HepG2 (cell line): Measurements from ENCODE around the gene RAB3C. TPM values are rescaled to one million over a fixed set of nuclear protein-coding genes. Genes with fewer than 3 reads are reported as not detected.

Experiments used
- ATAC-seq: fragments of 200-7000 bp; cut with Tn5 transposase; 3 replicates; pipeline ENCODE4 v1.9.1; 2020; ENCODE audit warnings: mild to moderate bottlenecking, moderate library complexity
- BruUV-seq: library from RNA; stranded (reverse); fragments of 400-500 nt; replicated peaks from 2 replicates; lab custom pipeline; 2021; lab: Mats Ljungman, UMichigan
- CTCF ChIA-PET: fragments of 300-600 bp; formaldehyde crosslinking; extraction: SDS; loops from one replicate; lab custom pipeline; 2021; ENCODE audit warnings: low total read pairs, inconsistent platforms, low intra/inter-chr PET ratio; lab: Yijun Ruan, JAX
- POLR2A ChIA-PET: fragments of 350-600 bp; sonication (Branson Sonifier 250); formaldehyde crosslinking; loops from one replicate; lab custom pipeline; 2020; ENCODE audit warnings: antibody characterized with exemption, inconsistent platforms; lab: Yijun Ruan, JAX
- DNase-seq: peaks from one replicate; pipeline ENCODE4 v3.0.0-alpha.2; 2015; ENCODE audit warnings: low spot score
- FAIRE-seq: peaks from 3 replicates; lab custom pipeline; 2011; peaks lifted over from hg19 to GRCh38; lab: Jason Lieb, UNC
- H2AFZ ChIP-seq: one replicate; pipeline ENCODE4 v1.6.1; 2011; ENCODE audit warnings: low read length, inconsistent platforms
- H3K27ac ChIP-seq: fragments of 300-600 bp; 3 replicates; pipeline ENCODE4 v1.8.0; 2011; ENCODE audit warnings: mixed run types, mild to moderate bottlenecking, mixed read lengths, low read length, inconsistent platforms; ENCODE audit not compliant: insufficient read depth; ENCODE audit errors: extremely low read length
- H3K27me3 ChIP-seq, 2 experiments: fragments of 200-600 bp in 1 of 2; 2 replicates in 1 of 2; 3 replicates in 1 of 2; pipeline versions ENCODE4 v1.6.0 to v1.8.0; 2011; ENCODE audit warnings: low read length in 2 of 2, mild to moderate bottlenecking in 2 of 2, moderate library complexity in 2 of 2, inconsistent platforms in 1 of 2; ENCODE audit not compliant: insufficient read depth in 2 of 2, control insufficient read depth in 1 of 2
- H3K36me3 ChIP-seq, 2 experiments: fragments of 200-600 bp in 1 of 2; replicated peaks in 1 of 2; 2 replicates in 1 of 2; 3 replicates in 1 of 2; pipeline versions ENCODE4 v1.5.1 to v1.8.0; 2011; ENCODE audit warnings: low read length in 2 of 2, inconsistent platforms in 1 of 2; ENCODE audit not compliant: insufficient read depth in 2 of 2, control insufficient read depth in 1 of 2
- H3K4me1 ChIP-seq: 2 replicates; pipeline ENCODE4 v1.5.1; 2012; ENCODE audit warnings: low read length, inconsistent platforms; ENCODE audit not compliant: insufficient read depth
- H3K4me2 ChIP-seq: 2 replicates; pipeline ENCODE4 v1.6.0; 2011; ENCODE audit warnings: low read depth, low read length, inconsistent platforms
- H3K4me3 ChIP-seq, 3 experiments: fragments of 200-600 bp in 1 of 3; sonication (generic), shearing (Covaris generic) in 1 of 3; replicated peaks in 1 of 3; 2 replicates each; pipeline ENCODE4 v1.5.1; 2011 to 2016; ENCODE audit warnings: low read length in 3 of 3, inconsistent platforms in 2 of 3, low read depth in 2 of 3, mild to moderate bottlenecking in 2 of 3, control low read depth in 1 of 3, mixed read lengths in 1 of 3; ENCODE audit not compliant: insufficient read depth in 1 of 3
- H3K79me2 ChIP-seq: one replicate; pipeline ENCODE4 v1.6.1; 2011; ENCODE audit warnings: low read length, inconsistent platforms; ENCODE audit not compliant: insufficient read depth
- H3K9ac ChIP-seq: 2 replicates; pipeline ENCODE4 v1.6.0; 2011; ENCODE audit warnings: mild to moderate bottlenecking, low read depth, low read length, inconsistent platforms; ENCODE audit not compliant: insufficient read depth
- H3K9me3 ChIP-seq: 2 replicates; pipeline ENCODE4 v1.5.1; 2012; ENCODE audit warnings: mild to moderate bottlenecking, low read length
- H4K20me1 ChIP-seq: 2 replicates; pipeline ENCODE4 v1.6.0; 2011; ENCODE audit warnings: inconsistent platforms, mild to moderate bottlenecking, low read length, moderate library complexity; ENCODE audit not compliant: insufficient read depth
- ARNT2 ChIP-seq: sonication (generic); formaldehyde crosslinking; IDR thresholded peaks from 2 replicates; pipeline ENCODE4 v1.8.0; 2022; ENCODE audit warnings: mild to moderate bottlenecking, low read depth, missing genetic modification reagents, moderate library complexity
- CHCHD3 ChIP-seq: sonication (generic); formaldehyde crosslinking; IDR thresholded peaks from 2 replicates; pipeline ENCODE4 v1.8.0; 2022; ENCODE audit warnings: mild to moderate bottlenecking, missing genetic modification reagents, moderate library complexity
- FOXA3 ChIP-seq: IDR thresholded peaks from 2 replicates; pipeline ENCODE4 v1.6.1; 2016; ENCODE audit warnings: missing genetic modification reagents, missing compliant biosample characterization
- MYC ChIP-seq: sonication (generic); formaldehyde crosslinking; IDR thresholded peaks from 2 replicates; pipeline ENCODE4 v1.9.0; 2021; ENCODE audit warnings: missing genetic modification reagents, borderline replicate concordance
- SIX4 ChIP-seq: sonication (generic); formaldehyde crosslinking; IDR thresholded peaks from 2 replicates; pipeline ENCODE4 v1.4.0; 2020; ENCODE audit warnings: missing genetic modification reagents
- TAF15 ChIP-seq: fragments of 200-400 bp; formaldehyde crosslinking; IDR thresholded peaks from one replicate; pipeline ENCODE4 v1.6.1; 2018; ENCODE audit warnings: mild to moderate bottlenecking, low read depth, low read length; ENCODE audit not compliant: poor library complexity, severe bottlenecking
- YY1 ChIP-seq: IDR thresholded peaks from 2 replicates; pipeline ENCODE4 v1.6.1; 2011; ENCODE audit warnings: low read length, low read depth, moderate library complexity, mild to moderate bottlenecking; ENCODE audit not compliant: insufficient read depth, insufficient replicate concordance
- ZNF335 ChIP-seq: sonication (generic); formaldehyde crosslinking; IDR thresholded peaks from 2 replicates; pipeline ENCODE4 v1.4.0; 2020; ENCODE audit warnings: missing genetic modification reagents
- ZNF431 ChIP-seq: sonication (generic); formaldehyde crosslinking; IDR thresholded peaks from 2 replicates; pipeline ENCODE4 v1.9.0; 2022; ENCODE audit warnings: missing genetic modification reagents, low read depth, mild to moderate bottlenecking, borderline replicate concordance
- ZNF616 ChIP-seq: sonication (generic); formaldehyde crosslinking; IDR thresholded peaks from 2 replicates; pipeline ENCODE4 v1.5.0; 2020; ENCODE audit warnings: low read depth, mild to moderate bottlenecking, missing genetic modification reagents
- ZNF629 ChIP-seq: sonication (generic); formaldehyde crosslinking; conservative IDR thresholded peaks from 2 replicates; pipeline ENCODE4 v1.5.0; 2020; ENCODE audit warnings: missing genetic modification reagents
- WGBS: methylation state at CpG from one replicate; pipeline ENCODE4 v1.1.6; 2017; ENCODE audit warnings: low lambda C conversion rate; 5-methylcytosine and 5-hydroxymethylcytosine counted together
- in situ Hi-C: cut with HindIII; loops from 2 replicates; pipeline ENCODE4 v1.10.0; 2017; ENCODE audit warnings: low pct_unique_long_range_greater_than_20kb; ENCODE audit not compliant: extremely low pct_ligation_motif_present
- intact Hi-C: fragments of 100-400 bp; cut with micrococcal nuclease; formaldehyde crosslinking; loops from one replicate; pipeline ENCODE4 v1.10.0; 2022; ENCODE audit not compliant: unreplicated experiment
- polyA plus RNA-seq, 8 experiments: library from polyadenylated mRNA; depleted of rRNA in 3 of 8; stranded (reverse) in 7 of 8; unstranded in 1 of 8; fragments of >200 nt; fragmentation: Illumina TruSeq in 4 of 8; extraction: Trizol in 4 of 8; gene quantifications; 2 replicates each; pipeline versions ENCODE4 v1.2.1 to v1.2.3, GENCODE V29; 2011 to 2016; ENCODE audit warnings: low read depth in 4 of 8, missing spikeins in 1 of 8, mixed read lengths in 1 of 8; ENCODE audit not compliant: insufficient read depth in 1 of 8
- total RNA-seq, 5 experiments: library from RNA; depleted of rRNA; stranded (reverse); fragments of >200 nt; fragmentation: Illumina TruSeq; extraction: Trizol; gene quantifications; 2 replicates each; pipeline ENCODE4 v1.2.3, GENCODE V29; 2016; ENCODE audit warnings: low read depth in 1 of 5
- TF ChIP-seq, protein P1 (sequence below): sonication (generic); formaldehyde crosslinking; conservative IDR thresholded peaks from 2 replicates; pipeline ENCODE4 v1.4.0; 2020; ENCODE audit warnings: missing genetic modification reagents
- TF ChIP-seq, protein P2 (sequence below): sonication (generic); formaldehyde crosslinking; IDR thresholded peaks from 2 replicates; pipeline ENCODE4 v1.5.1; 2020; ENCODE audit warnings: missing genetic modification reagents, mild to moderate bottlenecking, borderline replicate concordance
- TF ChIP-seq, protein P3 (sequence below): sonication (generic); formaldehyde crosslinking; IDR thresholded peaks from 2 replicates; pipeline ENCODE4 v1.9.0; 2021; ENCODE audit warnings: missing genetic modification reagents, mild to moderate bottlenecking, borderline replicate concordance

Gene RAB3C
- total and polyA plus RNA-seq, 2 of the 13 experiments (the other 11 are each of a cell fraction or from before 2014, with no cell fraction given), result not detected

- Histone ChIP-seq H3K36me3 (no peaks in the 10 kb centered on the region), H3K27me3 (no peaks in the 10 kb centered on the region), H3K4me1 (no peaks in the 10 kb centered on the region), H3K9ac (no peak overlapping the region), H3K4me2 (no peak overlapping the region), H4K20me1 (no peaks in the 10 kb centered on the region), H3K27ac (no peak overlapping the region), H3K79me2 (no peaks in the 10 kb centered on the region), H2AFZ (no peak overlapping the region), H3K9me3 (no peaks in the 10 kb centered on the region), H3K4me3 (no peak overlapping the region)
- ChIA-PET CTCF (no interaction called here), POLR2A (no interaction called here)
- DNase-seq (no peak), FAIRE-seq (no peak), ATAC-seq (no peak)
- in situ Hi-C loops (no loop called here), intact Hi-C loops (no loop called here)
- no TSS peak for BruUV-seq
- TF ChIP-seq ZNF335 (CRISPR knock-in tag) (no peak), CHCHD3 (no peak), ZNF431 (CRISPR knock-in tag) (no peak)
- 5% methylated on average over 1 of the region's 1 CpG for WGBS
These were observed 15.6 kb downstream of the RAB3C start for GRCh38 chr5:58598440-58598839.

DNA sequence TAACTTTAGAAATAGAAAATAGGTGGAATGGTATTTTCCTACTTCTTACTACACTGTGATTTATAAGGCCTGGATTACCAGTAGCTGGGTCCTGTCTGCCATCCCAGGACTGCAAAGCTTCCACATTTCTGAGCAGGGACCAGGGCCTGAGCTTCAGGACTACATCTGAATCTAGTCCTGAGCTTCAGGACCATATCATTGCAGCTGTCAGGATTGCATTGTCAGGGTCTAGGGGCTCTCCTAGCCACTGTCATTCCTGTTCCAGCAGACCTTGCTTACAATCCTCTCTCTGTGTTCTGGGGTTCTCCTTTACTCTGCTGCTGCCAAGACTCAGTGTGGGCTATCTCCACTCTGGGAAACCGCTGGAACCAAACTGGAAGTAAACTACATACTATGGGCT lies 16.3 kb downstream of the RAB3C start:
- Histone ChIP-seq H3K79me2 (no peaks in the 10 kb centered on the region), H4K20me1 (no peaks in the 10 kb centered on the region), H3K4me2 (no peak overlapping the region), H3K9me3 (no peaks in the 10 kb centered on the region), H3K27me3 (no peaks in the 10 kb centered on the region), H3K27ac (no peak overlapping the region), H3K4me1 (no peaks in the 10 kb centered on the region), H3K36me3 (no peaks in the 10 kb centered on the region), H3K4me3 (no peak overlapping the region), H3K9ac (no peak overlapping the region), H2AFZ (no peak overlapping the region)
- FAIRE-seq (no peak), DNase-seq (no peak), ATAC-seq (no peak)
- no TSS peak for BruUV-seq
- intact Hi-C loops (no loop called here), in situ Hi-C loops (no loop called here)
- ChIA-PET POLR2A (no interaction called here), CTCF (no interaction called here)
- WGBS, result 31% methylated on average over 1 of the region's 1 CpG
- TF ChIP-seq ZNF616 (CRISPR knock-in tag) (no peak), ZNF629 (no peak), TAF15 (no peak), MYC (CRISPR knock-in tag) (no peak), YY1 (no peak), SIX4 (CRISPR knock-in tag) (no peak), ARNT2 (CRISPR knock-in tag) (no peak), FOXA3 (no peak)
- TF ChIP-seq, protein P1, sequence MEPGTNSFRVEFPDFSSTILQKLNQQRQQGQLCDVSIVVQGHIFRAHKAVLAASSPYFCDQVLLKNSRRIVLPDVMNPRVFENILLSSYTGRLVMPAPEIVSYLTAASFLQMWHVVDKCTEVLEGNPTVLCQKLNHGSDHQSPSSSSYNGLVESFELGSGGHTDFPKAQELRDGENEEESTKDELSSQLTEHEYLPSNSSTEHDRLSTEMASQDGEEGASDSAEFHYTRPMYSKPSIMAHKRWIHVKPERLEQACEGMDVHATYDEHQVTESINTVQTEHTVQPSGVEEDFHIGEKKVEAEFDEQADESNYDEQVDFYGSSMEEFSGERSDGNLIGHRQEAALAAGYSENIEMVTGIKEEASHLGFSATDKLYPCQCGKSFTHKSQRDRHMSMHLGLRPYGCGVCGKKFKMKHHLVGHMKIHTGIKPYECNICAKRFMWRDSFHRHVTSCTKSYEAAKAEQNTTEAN (CRISPR knock-in tag), result no peak
- TF ChIP-seq, protein P2, sequence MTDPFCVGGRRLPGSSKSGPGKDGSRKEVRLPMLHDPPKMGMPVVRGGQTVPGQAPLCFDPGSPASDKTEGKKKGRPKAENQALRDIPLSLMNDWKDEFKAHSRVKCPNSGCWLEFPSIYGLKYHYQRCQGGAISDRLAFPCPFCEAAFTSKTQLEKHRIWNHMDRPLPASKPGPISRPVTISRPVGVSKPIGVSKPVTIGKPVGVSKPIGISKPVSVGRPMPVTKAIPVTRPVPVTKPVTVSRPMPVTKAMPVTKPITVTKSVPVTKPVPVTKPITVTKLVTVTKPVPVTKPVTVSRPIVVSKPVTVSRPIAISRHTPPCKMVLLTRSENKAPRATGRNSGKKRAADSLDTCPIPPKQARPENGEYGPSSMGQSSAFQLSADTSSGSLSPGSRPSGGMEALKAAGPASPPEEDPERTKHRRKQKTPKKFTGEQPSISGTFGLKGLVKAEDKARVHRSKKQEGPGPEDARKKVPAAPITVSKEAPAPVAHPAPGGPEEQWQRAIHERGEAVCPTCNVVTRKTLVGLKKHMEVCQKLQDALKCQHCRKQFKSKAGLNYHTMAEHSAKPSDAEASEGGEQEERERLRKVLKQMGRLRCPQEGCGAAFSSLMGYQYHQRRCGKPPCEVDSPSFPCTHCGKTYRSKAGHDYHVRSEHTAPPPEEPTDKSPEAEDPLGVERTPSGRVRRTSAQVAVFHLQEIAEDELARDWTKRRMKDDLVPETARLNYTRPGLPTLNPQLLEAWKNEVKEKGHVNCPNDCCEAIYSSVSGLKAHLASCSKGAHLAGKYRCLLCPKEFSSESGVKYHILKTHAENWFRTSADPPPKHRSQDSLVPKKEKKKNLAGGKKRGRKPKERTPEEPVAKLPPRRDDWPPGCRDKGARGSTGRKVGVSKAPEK, result no peak
- TF ChIP-seq, protein P3, sequence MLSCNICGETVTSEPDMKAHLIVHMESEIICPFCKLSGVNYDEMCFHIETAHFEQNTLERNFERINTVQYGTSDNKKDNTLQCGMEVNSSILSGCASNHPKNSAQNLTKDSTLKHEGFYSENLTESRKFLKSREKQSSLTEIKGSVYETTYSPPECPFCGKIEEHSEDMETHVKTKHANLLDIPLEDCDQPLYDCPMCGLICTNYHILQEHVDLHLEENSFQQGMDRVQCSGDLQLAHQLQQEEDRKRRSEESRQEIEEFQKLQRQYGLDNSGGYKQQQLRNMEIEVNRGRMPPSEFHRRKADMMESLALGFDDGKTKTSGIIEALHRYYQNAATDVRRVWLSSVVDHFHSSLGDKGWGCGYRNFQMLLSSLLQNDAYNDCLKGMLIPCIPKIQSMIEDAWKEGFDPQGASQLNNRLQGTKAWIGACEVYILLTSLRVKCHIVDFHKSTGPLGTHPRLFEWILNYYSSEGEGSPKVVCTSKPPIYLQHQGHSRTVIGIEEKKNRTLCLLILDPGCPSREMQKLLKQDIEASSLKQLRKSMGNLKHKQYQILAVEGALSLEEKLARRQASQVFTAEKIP (CRISPR knock-in tag), result no peak
